Measurements from ENCODE around the gene ABI2. TPM values are rescaled to one million over a fixed set of nuclear protein-coding genes. Genes with fewer than 3 reads are reported as not detected.
"Not testable (repeated sequence)": the region's sequence is repeated elsewhere in the genome, so short reads cannot be mapped to it uniquely, and the experiment has no call there.

Gene ABI2
- 44.4 and 54.2 TPM in 2 replicates for total RNA-seq (2014; rRNA removed; shearing (Covaris generic))

- in situ Hi-C loops (cut with HindIII; ENCODE audit: low sequenced_read_pairs), result no loop called here
- peak; percentile 83 for DNase-seq (ENCODE audit: low spot score)
Observed at GRCh38 chr2:203327901-203328759, at the start of gene ABI2. TSS of gene ABI2 (plus strand) at chr2:203328394. CDS start at chr2:203328515, 121 bp downstream.

GRCh38 chr2:203279288-203279687 is 48.9 kb upstream of the ABI2 start:
- DNase-seq (ENCODE audit: low spot score), result no peak
- in situ Hi-C loops (cut with HindIII; ENCODE audit: low sequenced_read_pairs), result no loop called here

DNA sequence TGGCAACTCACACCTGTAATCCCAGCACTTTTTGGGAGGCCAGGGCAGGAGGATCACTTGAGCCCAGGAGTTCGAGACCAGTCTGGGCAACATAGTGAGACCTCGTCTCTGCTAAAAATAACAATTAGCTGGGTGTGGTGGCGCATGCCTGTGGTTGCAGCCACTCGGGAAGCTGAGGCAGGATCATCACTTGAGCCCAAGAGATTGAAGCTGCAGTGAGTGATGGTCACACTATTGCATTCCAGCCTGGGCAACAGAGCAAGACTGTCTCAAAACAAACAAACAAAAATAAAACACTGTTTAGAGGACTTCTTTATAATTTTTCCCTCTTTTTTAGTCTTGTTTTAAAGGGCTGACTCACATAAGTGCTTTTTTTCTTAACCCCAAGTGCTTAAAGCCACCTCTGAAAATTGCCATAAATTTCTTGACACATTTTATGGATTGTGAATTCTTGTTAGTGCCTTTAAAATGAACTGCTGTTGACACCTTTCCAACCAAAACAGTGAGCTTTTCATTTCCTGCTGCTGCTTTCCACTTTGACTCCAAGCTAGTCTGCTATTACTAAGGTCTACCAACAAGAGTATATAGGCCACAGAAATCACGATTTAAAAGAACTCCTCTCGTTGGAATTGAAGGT is 47.6 kb upstream of the ABI2 start:
- in situ Hi-C loops (cut with HindIII; ENCODE audit: low sequenced_read_pairs), result no loop called here
- DNase-seq (ENCODE audit: low spot score), result no peak

- DNase-seq (ENCODE audit: low spot score), result no peak
- in situ Hi-C loops (cut with HindIII; ENCODE audit: low sequenced_read_pairs), result no loop called here
Observed at GRCh38 chr2:203282101-203282500, 46.1 kb upstream of the ABI2 start.

DNA sequence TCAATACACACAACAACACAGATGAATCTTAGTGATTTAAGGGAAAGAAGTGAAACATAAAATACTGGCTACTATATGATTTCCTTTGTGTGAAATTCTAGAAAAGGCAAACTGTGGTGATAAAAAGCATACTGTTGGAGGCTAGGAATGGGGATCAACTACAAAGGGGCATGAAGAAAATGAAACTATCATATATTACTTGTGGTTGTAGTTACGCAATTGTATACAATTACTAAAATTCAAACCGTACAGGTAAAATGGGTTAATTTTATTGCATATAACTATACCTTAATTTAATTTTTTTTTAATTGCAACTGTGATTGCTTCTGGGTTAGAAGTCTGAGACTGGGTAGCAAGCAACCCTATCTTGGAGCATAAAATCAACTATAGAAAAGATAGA is 41.7 kb upstream of the ABI2 start:
- in situ Hi-C loops (cut with HindIII; ENCODE audit: low sequenced_read_pairs), result no loop called here
- DNase-seq (ENCODE audit: low spot score), result no peak

- DNase-seq (ENCODE audit: low spot score), result no peak
- in situ Hi-C loops (cut with HindIII; ENCODE audit: low sequenced_read_pairs), result no loop called here
Observed at GRCh38 chr2:203301667-203302066, 26.5 kb upstream of the ABI2 start.

- in situ Hi-C loops (cut with HindIII; ENCODE audit: low sequenced_read_pairs), result not testable (repeated sequence)
Observed at GRCh38 chr2:203302586-203302985, 25.6 kb upstream of the ABI2 start.

DNA sequence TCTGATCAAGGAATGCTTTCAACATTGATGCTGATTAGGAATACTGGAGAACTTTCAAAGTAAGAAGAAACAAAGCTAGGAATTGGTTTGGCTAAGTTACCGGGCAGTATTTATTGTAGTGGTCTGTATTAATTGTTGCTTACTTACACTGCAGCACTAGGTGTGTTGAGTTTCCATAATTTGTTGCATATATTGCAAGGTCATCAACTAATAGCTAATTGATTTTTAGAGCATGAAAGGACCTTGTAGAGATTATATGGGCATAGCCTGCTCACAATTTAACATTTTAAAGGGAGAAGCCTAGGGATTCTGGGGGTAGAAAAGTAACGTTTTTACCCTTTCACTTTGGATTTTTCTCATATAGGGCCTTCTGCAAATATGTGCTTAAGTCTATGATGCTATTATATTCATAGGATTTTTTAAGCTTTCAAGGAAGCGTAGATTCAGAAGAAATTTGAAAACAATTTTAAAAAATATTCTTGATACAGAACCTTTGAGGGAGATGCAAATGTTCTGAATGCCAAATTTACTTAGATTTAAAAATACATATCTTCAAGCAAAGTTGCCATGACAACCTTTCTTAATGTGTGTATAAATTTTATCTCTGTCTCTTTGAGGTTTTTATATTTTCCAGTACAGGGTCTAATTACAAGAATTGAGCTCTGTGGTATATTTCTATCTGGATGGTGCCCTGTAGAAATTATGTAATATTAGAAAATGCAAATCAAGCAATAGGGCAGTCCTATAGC is 17.3 kb upstream of the ABI2 start:
- no peak for DNase-seq (ENCODE audit: low spot score)
- in situ Hi-C loops (cut with HindIII; ENCODE audit: low sequenced_read_pairs), result no loop called here

More at GRCh38 chr2:203302586-203302985, 25.6 kb upstream of the ABI2 start:
- DNase-seq (ENCODE audit: low spot score), result not testable (repeated sequence)

- in situ Hi-C loops (cut with HindIII; ENCODE audit: low sequenced_read_pairs), result no loop called here
- DNase-seq (ENCODE audit: low spot score), result no peak
Observed at GRCh38 chr2:203326356-203326755, 1.8 kb upstream of the ABI2 start.

DNA sequence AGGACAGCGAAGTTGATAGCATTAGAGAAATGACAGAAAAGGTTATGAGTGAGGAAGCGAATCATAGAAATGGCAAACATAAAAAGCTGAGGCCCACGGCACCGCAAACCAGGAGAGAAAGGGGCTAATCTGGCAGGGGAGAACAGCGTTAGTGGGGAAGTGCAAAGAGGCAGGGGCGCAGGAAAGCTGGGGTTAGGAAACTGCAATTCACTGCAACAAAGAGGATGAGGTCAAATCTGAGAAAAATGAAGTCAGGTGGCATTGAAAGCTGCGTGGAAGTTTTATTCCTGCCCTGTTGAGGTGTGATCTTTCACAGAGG is 653 bp upstream of the ABI2 start:
- in situ Hi-C loops (cut with HindIII; ENCODE audit: low sequenced_read_pairs), result no loop called here
- no peak for DNase-seq (ENCODE audit: low spot score)

- in situ Hi-C loops (cut with HindIII; ENCODE audit: low sequenced_read_pairs), result no loop called here
- DNase-seq (ENCODE audit: low spot score), result peak; percentile 46
Observed at GRCh38 chr2:203328760-203329540, 756 bp downstream of the ABI2 start.

DNA sequence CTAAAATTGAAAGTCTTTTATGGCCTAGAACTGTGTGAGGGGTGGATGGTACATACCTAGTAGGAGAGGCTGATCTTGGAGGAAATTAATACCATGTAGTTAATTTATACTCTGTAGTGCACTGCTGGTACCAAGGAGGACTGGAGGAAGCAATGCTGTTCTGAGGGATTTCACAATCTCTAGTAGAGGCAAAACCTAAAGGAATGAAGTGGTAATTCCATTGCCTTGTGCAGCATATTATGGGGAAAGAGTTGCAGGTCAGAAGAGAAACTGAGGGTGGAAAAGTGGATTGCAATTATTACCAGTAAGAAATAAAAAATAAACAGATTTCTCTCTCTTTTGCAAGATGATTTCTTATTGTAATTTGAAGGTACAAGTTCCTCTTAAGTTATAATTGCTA is 2.2 kb downstream of the ABI2 start:
- in situ Hi-C loops (cut with HindIII; ENCODE audit: low sequenced_read_pairs), result no loop called here
- peak; percentile 20 for DNase-seq (ENCODE audit: low spot score)

- peak; percentile 35 for DNase-seq (ENCODE audit: low spot score)
- in situ Hi-C loops (cut with HindIII; ENCODE audit: low sequenced_read_pairs), result no loop called here
Observed at GRCh38 chr2:203338322-203338721, 10.1 kb downstream of the ABI2 start.

DNA sequence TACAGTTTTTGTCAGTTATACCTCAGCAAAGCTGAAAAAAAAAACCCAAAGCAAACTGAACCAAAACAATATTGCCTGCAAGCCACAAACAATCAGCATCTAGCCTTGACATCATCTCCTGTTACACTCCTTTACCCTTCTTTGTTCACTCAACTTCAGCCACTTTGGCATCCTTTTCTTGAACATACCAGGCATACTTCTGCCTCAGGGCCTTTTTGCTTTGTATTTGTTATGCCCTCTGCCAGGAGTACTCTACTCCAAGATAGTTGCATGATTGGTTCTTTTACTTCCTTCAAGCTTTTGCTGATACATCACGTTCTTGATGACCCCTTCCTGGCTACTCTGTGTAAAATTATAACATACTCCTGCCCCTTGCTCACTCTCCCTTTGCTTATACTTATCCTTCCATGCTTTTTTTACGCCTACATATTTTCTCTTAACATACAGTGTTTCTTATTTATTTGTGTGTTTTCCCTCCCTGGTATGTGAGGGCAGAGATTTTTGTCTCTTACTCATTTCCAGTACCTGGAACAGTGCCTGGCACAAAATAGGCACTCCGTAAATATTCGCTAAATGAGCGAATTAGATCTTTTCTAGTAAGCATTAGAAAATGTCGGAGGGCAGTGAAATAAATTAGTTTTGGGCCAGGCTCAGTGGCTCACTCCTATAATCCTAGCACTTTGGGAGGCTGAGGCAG is 12.7 kb downstream of the ABI2 start:
- in situ Hi-C loops (cut with HindIII; ENCODE audit: low sequenced_read_pairs), result no loop called here
- no peak for DNase-seq (ENCODE audit: low spot score)

GRCh38 chr2:203341741-203342310 is 13.6 kb downstream of the ABI2 start:
- in situ Hi-C loops (cut with HindIII; ENCODE audit: low sequenced_read_pairs), result no loop called here
- no peak for DNase-seq (ENCODE audit: low spot score)

DNA sequence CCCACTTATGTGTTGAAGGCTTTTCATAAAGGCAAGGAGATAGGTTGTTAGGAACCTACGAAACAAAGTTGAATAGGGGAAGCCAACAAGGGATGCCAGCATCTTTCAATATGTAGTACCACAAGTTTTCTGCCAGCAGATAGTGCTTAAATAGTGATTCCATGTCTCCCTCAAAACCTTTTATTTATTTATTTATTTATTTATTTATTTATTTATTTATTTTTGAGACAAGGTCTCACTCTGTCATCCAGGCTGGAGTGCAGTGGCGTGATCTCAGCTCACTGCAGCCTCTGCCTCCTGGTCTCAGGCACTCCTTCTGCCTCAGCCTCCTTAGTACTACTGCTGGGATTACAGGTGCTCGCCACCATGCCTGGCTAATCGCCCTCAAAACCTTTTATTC is 14.2 kb downstream of the ABI2 start:
- DNase-seq (ENCODE audit: low spot score); in situ Hi-C loops (cut with HindIII; ENCODE audit: low sequenced_read_pairs): not testable (repeated sequence)

DNA sequence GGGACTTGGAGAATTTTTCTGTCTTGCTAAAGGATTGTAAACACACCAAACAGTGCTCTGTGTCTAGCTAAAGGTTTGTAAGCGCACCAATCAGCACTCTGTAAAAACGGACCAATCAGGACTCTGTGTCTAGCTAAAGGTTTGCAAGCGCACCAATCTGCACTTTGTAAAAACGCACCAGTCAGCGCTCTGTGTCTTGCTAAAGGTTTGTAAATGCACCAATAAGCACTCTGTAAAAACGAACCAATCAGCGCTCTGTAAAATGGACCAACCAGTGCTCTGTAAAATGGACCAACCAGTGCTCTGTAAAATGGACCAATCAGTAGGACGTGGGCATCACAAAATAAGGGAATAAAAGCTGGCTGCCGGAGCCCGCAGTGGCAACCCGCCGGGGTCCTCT is 16.5 kb downstream of the ABI2 start:
- in situ Hi-C loops (cut with HindIII; ENCODE audit: low sequenced_read_pairs), result no loop called here
- DNase-seq (ENCODE audit: low spot score), result no peak

GRCh38 chr2:203346612-203347011 is 18.4 kb downstream of the ABI2 start:
- no peak for DNase-seq (ENCODE audit: low spot score)
- in situ Hi-C loops (cut with HindIII; ENCODE audit: low sequenced_read_pairs), result no loop called here

Data from G401 (cell line).